Epithelial cell of proximal tubule (primary cell): ENCODE results near the gene CDK12. TPM values are rescaled to one million over a fixed set of nuclear protein-coding genes. Genes with fewer than 3 reads are reported as not detected.
A peak's percentile ranks its signal among the peaks of the same experiment; 100 is the strongest.
"Not testable (repeated sequence)": the region's sequence is repeated elsewhere in the genome, so short reads cannot be mapped to it uniquely, and the experiment has no call there.

ENCODE experiments used
- DNase-seq: peaks from one replicate; pipeline ENCODE4 v3.0.0-alpha.2; 2011; ENCODE audit warnings: low read depth
- H3K4me3 ChIP-seq: 2 replicates; pipeline ENCODE4 v1.5.1; 2011; ENCODE audit warnings: low read depth, mild to moderate bottlenecking, low read length
- total RNA-seq: library from RNA; depleted of rRNA; stranded (reverse); fragments of >200 nt; gene quantifications from 2 replicates; pipeline ENCODE4 v1.2.3, GENCODE V29; 2015
- TF ChIP-seq, protein P1 (sequence below): conservative IDR thresholded peaks from 2 replicates; pipeline ENCODE4 v1.5.1; 2012; ENCODE audit warnings: low read depth, mild to moderate bottlenecking, low read length

The CDK12 gene
- total RNA-seq, 1 donor from 2014 or later = 13.5 TPM

DNA sequence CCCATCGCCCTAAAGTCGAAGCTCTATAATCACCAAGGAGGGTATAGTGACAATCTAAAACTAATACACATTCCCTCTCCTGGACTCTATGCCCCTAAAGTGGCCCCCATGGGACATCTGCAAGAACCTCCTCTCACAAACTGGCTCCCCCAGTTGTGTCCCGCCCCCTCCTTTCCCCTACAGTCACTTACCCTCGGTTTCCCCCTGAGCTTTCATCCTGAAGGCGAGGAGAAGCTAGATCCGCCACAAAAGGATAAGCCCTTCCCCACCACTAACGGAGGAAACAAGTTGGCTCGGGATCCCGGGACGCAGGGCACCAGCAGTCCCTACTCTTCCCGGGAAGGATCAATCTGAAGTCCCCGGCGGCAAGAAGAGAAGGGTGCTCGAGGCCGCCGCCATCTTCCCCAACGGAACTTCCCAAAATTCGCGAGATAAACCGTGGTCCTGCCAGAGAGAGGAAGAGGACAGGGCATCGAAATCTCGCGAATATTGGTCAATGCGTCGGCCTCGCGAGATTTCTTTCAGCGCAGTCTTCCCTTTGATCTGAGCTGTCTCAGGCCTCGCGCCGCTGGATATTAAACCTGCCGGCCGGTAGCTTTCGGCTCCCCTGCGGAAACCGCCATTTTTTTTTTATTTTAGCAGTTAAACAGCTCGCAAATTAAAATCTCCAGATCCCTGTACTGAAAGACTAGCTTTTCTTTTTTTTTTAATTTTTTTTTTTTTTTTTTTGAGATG, 10.3 kb upstream of the CDK12 start, which contains the start of gene MED1:
MED1 (minus strand) TSS at position 417 of the 735 bp plus-strand sequence; CDS start at position 216, 201 bp downstream.
- DNase-seq = peak; percentile 88
- TF ChIP-seq, protein P1, sequence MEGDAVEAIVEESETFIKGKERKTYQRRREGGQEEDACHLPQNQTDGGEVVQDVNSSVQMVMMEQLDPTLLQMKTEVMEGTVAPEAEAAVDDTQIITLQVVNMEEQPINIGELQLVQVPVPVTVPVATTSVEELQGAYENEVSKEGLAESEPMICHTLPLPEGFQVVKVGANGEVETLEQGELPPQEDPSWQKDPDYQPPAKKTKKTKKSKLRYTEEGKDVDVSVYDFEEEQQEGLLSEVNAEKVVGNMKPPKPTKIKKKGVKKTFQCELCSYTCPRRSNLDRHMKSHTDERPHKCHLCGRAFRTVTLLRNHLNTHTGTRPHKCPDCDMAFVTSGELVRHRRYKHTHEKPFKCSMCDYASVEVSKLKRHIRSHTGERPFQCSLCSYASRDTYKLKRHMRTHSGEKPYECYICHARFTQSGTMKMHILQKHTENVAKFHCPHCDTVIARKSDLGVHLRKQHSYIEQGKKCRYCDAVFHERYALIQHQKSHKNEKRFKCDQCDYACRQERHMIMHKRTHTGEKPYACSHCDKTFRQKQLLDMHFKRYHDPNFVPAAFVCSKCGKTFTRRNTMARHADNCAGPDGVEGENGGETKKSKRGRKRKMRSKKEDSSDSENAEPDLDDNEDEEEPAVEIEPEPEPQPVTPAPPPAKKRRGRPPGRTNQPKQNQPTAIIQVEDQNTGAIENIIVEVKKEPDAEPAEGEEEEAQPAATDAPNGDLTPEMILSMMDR = no peak
- peak within 1 kb of the TSS; percentile 80 for H3K4me3 ChIP-seq

DNA sequence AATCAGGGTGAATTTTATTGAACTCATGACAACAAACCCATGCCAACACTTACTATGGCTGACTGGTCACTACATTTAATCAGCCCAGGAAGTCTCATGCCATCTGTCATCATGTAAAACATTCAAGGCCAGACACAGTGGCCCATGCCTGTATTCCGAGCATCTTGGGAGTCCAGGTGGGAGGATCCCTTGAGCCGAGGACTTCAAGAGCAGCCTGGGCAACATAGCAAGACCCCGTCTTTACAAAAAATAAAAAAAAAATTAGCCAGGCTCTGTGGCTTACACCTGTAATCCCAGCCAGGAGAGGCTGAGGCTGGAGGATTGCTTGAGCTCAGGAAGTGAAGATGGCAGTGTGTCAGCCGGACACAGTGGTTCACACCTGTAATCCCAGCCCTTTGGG, 5.4 kb upstream of the CDK12 start:
- TF ChIP-seq, protein P1 = no peak
- no peak overlapping the region for H3K4me3 ChIP-seq
- no peak for DNase-seq

DNA sequence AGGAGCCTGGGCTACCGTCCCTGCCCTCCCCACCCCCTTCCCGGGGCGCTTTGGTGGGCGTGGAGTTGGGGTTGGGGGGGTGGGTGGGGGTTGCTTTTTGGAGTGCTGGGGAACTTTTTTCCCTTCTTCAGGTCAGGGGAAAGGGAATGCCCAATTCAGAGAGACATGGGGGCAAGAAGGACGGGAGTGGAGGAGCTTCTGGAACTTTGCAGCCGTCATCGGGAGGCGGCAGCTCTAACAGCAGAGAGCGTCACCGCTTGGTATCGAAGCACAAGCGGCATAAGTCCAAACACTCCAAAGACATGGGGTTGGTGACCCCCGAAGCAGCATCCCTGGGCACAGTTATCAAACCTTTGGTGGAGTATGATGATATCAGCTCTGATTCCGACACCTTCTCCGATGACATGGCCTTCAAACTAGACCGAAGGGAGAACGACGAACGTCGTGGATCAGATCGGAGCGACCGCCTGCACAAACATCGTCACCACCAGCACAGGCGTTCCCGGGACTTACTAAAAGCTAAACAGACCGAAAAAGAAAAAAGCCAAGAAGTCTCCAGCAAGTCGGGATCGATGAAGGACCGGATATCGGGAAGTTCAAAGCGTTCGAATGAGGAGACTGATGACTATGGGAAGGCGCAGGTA, 762 bp downstream of the CDK12 start:
- no peak for DNase-seq
- TF ChIP-seq, protein P1 = no peak

DNA sequence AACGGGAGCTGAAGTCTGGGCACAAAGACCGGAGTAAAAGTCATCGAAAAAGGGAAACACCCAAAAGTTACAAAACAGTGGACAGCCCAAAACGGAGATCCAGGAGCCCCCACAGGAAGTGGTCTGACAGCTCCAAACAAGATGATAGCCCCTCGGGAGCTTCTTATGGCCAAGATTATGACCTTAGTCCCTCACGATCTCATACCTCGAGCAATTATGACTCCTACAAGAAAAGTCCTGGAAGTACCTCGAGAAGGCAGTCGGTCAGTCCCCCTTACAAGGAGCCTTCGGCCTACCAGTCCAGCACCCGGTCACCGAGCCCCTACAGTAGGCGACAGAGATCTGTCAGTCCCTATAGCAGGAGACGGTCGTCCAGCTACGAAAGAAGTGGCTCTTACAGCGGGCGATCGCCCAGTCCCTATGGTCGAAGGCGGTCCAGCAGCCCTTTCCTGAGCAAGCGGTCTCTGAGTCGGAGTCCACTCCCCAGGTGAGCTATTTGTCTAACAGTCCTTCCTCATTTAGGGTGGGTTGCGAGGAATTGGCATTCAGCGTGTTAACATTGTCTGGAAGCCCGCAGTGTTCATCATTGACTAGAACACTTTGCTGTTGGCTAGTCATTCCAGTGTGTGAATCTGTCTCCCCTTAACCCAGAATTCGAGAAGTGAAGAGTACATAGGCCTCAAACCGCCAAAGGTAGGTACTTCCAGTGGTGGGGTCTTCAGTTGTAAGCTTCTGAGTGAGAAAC, 1.5 kb downstream of the CDK12 start:
- TF ChIP-seq, protein P1 = no peak
- H3K4me3 ChIP-seq = peak overlapping the region; percentile 96
- DNase-seq = no peak

More for the DNA sequence above, 762 bp downstream of the CDK12 start:
- peak overlapping the region; percentile 96 for H3K4me3 ChIP-seq

DNA sequence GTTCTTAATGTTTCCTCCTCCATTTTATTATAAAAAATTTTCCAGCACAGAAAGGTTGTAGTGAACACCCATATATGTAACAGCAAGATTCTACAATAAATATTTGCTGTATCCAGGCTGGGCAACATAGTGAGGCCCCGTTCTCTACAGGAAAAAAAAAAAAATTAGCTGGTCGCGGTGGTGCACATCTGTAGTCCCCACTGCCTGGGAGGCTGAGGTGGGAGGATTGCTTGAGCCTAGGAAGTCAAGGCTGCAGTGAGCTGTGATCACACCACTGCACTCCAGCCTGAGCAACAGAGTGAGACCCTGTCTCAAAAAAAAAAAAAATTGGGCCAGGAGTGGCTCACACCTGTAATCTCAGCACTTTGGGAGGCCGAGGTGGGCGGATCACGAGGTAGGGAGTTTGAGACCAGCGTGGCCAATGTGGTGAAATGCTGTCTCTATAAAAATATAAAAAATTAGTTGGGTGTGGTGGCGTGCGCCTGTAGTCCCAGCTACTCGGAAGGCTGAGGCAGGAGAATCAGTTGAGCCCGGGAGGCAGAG, 3.4 kb downstream of the CDK12 start:
- H3K4me3 ChIP-seq = peak overlapping the region; percentile 96

DNA sequence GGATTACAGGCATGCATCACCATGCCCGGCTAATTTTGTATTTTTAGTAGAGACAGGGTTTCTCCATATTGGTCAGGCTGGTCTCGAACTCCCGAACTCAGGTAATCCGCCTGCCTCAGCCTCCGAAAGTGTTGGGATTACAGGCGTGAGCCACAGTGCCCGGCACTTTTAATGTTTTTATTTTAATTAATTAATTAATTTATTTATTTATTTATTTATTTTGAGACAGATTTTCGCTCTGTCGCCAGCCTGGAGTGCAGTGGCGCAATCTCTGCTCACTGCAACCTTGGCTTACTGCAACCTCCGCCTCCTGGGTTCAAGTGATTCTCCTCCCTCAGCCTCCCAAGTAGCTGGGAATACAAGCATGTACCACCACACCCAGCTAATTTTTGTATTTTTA, 7.3 kb downstream of the CDK12 start:
- not testable (repeated sequence) for H3K4me3 ChIP-seq

More for the DNA sequence above, 3.4 kb downstream of the CDK12 start:
- DNase-seq = not testable (repeated sequence)

DNA sequence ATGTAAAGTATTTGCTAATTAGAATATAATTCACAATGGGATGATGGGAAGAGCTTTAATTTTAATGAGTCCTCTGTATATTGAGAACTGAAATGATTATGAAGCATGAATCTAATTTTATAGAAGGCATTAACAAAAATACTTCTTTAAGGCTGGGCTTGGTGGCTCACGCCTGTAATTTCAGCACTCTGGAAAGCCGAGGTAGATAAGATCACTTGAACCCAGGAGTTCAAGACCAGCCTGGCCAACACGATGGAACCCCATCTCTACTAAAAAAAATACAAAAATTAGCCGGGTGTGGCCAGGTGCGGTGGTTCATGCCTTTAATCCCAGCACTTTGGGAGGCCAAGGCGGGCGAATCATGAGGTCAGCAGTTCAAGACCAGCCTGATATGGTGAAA, 12.0 kb downstream of the CDK12 start:
- DNase-seq = no peak
- H3K4me3 ChIP-seq = no peak overlapping the region
- TF ChIP-seq, protein P1 = no peak

More for the DNA sequence above, 7.3 kb downstream of the CDK12 start:
- not testable (repeated sequence) for DNase-seq

DNA sequence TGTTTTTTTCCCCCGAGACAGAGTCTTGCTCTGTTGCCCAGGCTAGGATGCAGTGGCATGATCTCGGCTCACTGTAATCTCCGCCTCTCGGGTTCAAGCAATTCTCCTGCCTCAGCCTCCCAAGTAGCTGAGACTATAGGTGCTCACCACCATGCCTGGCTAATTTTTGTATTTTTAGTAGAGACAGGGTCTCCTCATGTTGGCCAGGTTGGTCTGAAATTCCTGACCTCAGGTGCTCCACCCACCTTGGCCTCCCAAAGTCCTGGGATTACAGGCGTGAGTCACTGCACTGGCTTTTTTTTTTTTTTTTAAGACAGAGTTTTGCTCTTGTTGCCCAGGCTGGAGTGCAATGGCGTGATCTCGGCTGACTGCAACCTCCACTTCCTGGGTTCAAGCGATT, 18.3 kb downstream of the CDK12 start:
- not testable (repeated sequence) for H3K4me3 ChIP-seq, DNase-seq
